ENCODE measurements around the gene EEFSEC. TPM values are rescaled to one million over a fixed set of nuclear protein-coding genes. Genes with fewer than 3 reads are reported as not detected.
A peak's percentile ranks its signal among the peaks of the same experiment; 100 is the strongest.

EEFSEC gene
- total RNA-seq, 1 experiment from 2014 or later = 21.3 TPM

- Histone ChIP-seq H2AFZ (no peak overlapping the region), H3K36me3 (ENCODE audit: low read depth) (no peaks in the 10 kb centered on the region), H3K4me3 (no peak overlapping the region), H3K79me2 (ENCODE audit: low read depth) (0 out of 2 replicates have a peak, but pooled peaks cover 3% of the 10 kb centered on the region), H3K4me2 (no peak overlapping the region), H3K9me3 (ENCODE audit: insufficient read depth, low read depth) (no peaks in the 10 kb centered on the region), H3K27ac (no peak overlapping the region), H4K20me1 (ENCODE audit: insufficient read depth) (no peaks in the 10 kb centered on the region), H3K27me3 (ENCODE audit: insufficient read depth, low read depth) (no peaks in the 10 kb centered on the region), H3K9me2 (ENCODE audit: insufficient read depth) (no peaks in the 10 kb centered on the region), H3K4me1 (replicated peaks; ENCODE audit: insufficient read depth) (peaks cover 16% of the 10 kb centered on the region), H3F3A (ENCODE audit: insufficient read depth, low read depth) (no peaks in the 10 kb centered on the region)
- ChIA-PET POLR2A (ENCODE audit: unreplicated experiment) (no interaction called here), CTCF (no interaction called here)
- BruUV-seq (replicated peaks) = no TSS peak
- intact Hi-C loops (cut with micrococcal nuclease; ENCODE audit: unreplicated experiment) = no loop called here
- TF ChIP-seq EZH2 (IDR thresholded peaks at IDR 0.05; ENCODE audit: low read depth) = no peak
- TF ChIP-seq, protein P1, sequence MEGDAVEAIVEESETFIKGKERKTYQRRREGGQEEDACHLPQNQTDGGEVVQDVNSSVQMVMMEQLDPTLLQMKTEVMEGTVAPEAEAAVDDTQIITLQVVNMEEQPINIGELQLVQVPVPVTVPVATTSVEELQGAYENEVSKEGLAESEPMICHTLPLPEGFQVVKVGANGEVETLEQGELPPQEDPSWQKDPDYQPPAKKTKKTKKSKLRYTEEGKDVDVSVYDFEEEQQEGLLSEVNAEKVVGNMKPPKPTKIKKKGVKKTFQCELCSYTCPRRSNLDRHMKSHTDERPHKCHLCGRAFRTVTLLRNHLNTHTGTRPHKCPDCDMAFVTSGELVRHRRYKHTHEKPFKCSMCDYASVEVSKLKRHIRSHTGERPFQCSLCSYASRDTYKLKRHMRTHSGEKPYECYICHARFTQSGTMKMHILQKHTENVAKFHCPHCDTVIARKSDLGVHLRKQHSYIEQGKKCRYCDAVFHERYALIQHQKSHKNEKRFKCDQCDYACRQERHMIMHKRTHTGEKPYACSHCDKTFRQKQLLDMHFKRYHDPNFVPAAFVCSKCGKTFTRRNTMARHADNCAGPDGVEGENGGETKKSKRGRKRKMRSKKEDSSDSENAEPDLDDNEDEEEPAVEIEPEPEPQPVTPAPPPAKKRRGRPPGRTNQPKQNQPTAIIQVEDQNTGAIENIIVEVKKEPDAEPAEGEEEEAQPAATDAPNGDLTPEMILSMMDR (conservative IDR thresholded peaks at IDR 0.05) = no peak
- no peak for DNase-seq
These were observed 62.0 kb downstream of the EEFSEC start for GRCh38 chr3:128215290-128215689.

GRCh38 chr3:128215800-128216495 lies 62.7 kb downstream of the EEFSEC start:
- no peak overlapping the region for H3K4me3 ChIP-seq
- H3K36me3 ChIP-seq (ENCODE audit: low read depth) = 0 out of 2 replicates have a peak, but pooled peaks cover 4% of the 10 kb centered on the region
- DNase-seq = no peak
- no peak overlapping the region for H3K4me2 ChIP-seq
- H3K79me2 ChIP-seq (ENCODE audit: low read depth) = 0 out of 2 replicates have a peak, but pooled peaks cover 3% of the 10 kb centered on the region
- no peaks in the 10 kb centered on the region for H4K20me1 ChIP-seq (ENCODE audit: insufficient read depth)
- H3K27me3 ChIP-seq (ENCODE audit: insufficient read depth, low read depth) = no peaks in the 10 kb centered on the region
- H3K27ac ChIP-seq = no peak overlapping the region
- BruUV-seq (replicated peaks) = no TSS peak
- H3K9me3 ChIP-seq (ENCODE audit: insufficient read depth, low read depth) = no peaks in the 10 kb centered on the region
- H3F3A ChIP-seq (ENCODE audit: insufficient read depth, low read depth) = no peaks in the 10 kb centered on the region
- H3K4me1 ChIP-seq (replicated peaks; ENCODE audit: insufficient read depth) = peaks cover 16% of the 10 kb centered on the region
- POLR2A ChIA-PET (ENCODE audit: unreplicated experiment) = no interaction called here
- no peak overlapping the region for H2AFZ ChIP-seq
- no peak for TF ChIP-seq EZH2 (IDR thresholded peaks at IDR 0.05; ENCODE audit: low read depth)
- TF ChIP-seq, protein P1 (conservative IDR thresholded peaks at IDR 0.05) = no peak
- H3K9me2 ChIP-seq (ENCODE audit: insufficient read depth) = no peaks in the 10 kb centered on the region
- CTCF ChIA-PET = no interaction called here
- intact Hi-C loops (cut with micrococcal nuclease; ENCODE audit: unreplicated experiment) = no loop called here

DNA sequence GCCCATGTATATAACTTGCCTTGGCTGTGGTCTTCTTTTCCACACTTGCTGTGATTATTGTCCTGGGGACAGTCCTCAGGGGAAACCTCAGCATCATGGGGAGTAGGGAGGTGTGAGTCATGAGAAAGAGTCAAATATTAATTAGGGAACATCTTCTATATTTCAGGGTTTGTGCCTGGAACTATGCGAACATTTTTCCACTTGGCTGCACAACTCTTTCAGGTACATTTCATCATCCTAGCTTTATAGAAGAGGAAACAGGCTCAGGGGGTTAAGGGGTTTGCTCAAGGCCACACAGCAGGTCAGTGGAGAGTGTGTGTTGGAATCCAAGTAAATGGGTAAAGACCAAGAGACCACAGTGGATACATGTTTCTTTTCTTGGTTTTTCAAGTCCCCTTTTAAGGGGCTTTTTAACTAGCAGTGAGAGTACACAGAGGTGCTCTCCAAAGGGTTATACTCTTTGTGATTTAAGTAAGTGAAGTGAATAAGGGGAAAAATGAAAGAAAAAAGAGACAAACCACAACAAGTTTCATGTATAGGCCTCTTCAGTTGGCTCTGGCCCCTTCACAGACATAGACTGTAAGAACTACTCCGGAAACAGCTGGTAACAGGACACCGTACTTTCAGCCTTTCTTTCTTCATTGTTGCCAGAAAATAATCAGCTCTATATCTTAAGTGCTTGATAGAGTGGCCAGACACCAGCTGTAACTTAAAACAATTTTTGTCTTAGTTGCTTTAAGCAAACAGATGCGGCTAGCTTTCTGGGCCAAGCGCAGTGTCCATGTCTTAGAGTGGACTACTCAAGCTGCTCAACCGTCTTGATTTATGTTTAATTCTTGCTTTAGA lies 64.6 kb downstream of the EEFSEC start:
- Histone ChIP-seq H3K36me3 (ENCODE audit: low read depth) (peaks cover 8% of the 10 kb centered on the region; the same call in 1 of the 2 replicates), H2AFZ (no peak overlapping the region), H4K20me1 (ENCODE audit: insufficient read depth) (no peaks in the 10 kb centered on the region), H3K4me1 (replicated peaks; ENCODE audit: insufficient read depth) (peaks cover 16% of the 10 kb centered on the region), H3K27me3 (ENCODE audit: insufficient read depth, low read depth) (no peaks in the 10 kb centered on the region), H3K4me3 (no peak overlapping the region), H3K9me3 (ENCODE audit: insufficient read depth, low read depth) (peaks cover 9% of the 10 kb centered on the region), H3K27ac (peak overlapping the region; percentile 76), H3K4me2 (peak overlapping the region; percentile 51), H3F3A (ENCODE audit: insufficient read depth, low read depth) (no peaks in the 10 kb centered on the region), H3K79me2 (ENCODE audit: low read depth) (0 out of 2 replicates have a peak, but pooled peaks cover 3% of the 10 kb centered on the region), H3K9me2 (ENCODE audit: insufficient read depth) (no peaks in the 10 kb centered on the region)
- ChIA-PET CTCF (no interaction called here), POLR2A (ENCODE audit: unreplicated experiment) (no interaction called here)
- TF ChIP-seq, protein P1 (conservative IDR thresholded peaks at IDR 0.05) = no peak
- no peak for TF ChIP-seq EZH2 (IDR thresholded peaks at IDR 0.05; ENCODE audit: low read depth)
- intact Hi-C loops (cut with micrococcal nuclease; ENCODE audit: unreplicated experiment) = no loop called here
- no TSS peak for BruUV-seq (replicated peaks)
- DNase-seq = peak in 1 of 2 experiments; percentile 57
